Cardiac muscle cell (in vitro differentiated cells and primary cell): ENCODE results near the gene HP1BP3. TPM values are rescaled to one million over a fixed set of nuclear protein-coding genes. Genes with fewer than 3 reads are reported as not detected.
"Not testable (repeated sequence)": the region's sequence is repeated elsewhere in the genome, so short reads cannot be mapped to it uniquely, and the experiment has no call there.

ENCODE experiments used
- DNase-seq, 2 donors: peaks; one replicate each; pipeline versions ENCODE4 v3.0.0 to v3.0.0-alpha.2; 2010 to 2017; ENCODE audit warnings: low read depth in 1 of 2, low spot score in 1 of 2
- H3K27ac ChIP-seq: fragments of 200-600 bp; sonication (generic); 2 replicates; pipeline ENCODE4 v1.5.1; 2016
- H3K27me3 ChIP-seq: fragments of 200-600 bp; sonication (generic); 2 replicates; pipeline ENCODE4 v1.6.0; 2016; ENCODE audit warnings: control low read depth
- H3K36me3 ChIP-seq: fragments of 200-600 bp; sonication (generic); 2 replicates; pipeline ENCODE4 v1.5.1; 2016; ENCODE audit warnings: control low read depth
- H3K4me1 ChIP-seq: fragments of 200-600 bp; sonication (generic); 2 replicates; pipeline ENCODE4 v1.8.1; 2017; ENCODE audit warnings: low read depth, mild to moderate bottlenecking, mixed run types
- H3K4me3 ChIP-seq: fragments of 200-600 bp; sonication (generic); 2 replicates; pipeline ENCODE4 v1.5.1; 2016; ENCODE audit warnings: mild to moderate bottlenecking
- H3K9me3 ChIP-seq: fragments of 200-600 bp; sonication (generic); 2 replicates; pipeline ENCODE4 v1.5.1; 2017; ENCODE audit warnings: low read depth, mild to moderate bottlenecking, control low read depth
- CTCF ChIP-seq: IDR thresholded peaks from 2 replicates; pipeline ENCODE4 v1.5.1; 2012; ENCODE audit warnings: low read depth, mild to moderate bottlenecking, low read length
- polyA plus RNA-seq: library from polyadenylated mRNA; unstranded; fragments of >200 nt; fragmentation: Nextera tagmentation; extraction: Ambion mirVana; gene quantifications from 2 replicates; pipeline ENCODE4 v1.2.1, GENCODE V29; 2016
- total RNA-seq: library from RNA; depleted of rRNA; stranded (reverse); fragments of >200 nt; gene quantifications from 2 replicates; pipeline ENCODE4 v1.2.3, GENCODE V29; 2016

Gene HP1BP3
- total and polyA plus RNA-seq, 2 experiments from 2014 or later, result 91.0 to 178 TPM

GRCh38 chr1:20723159-20723536 is 64.0 kb downstream of the HP1BP3 start:
- Histone ChIP-seq H3K9me3 (no peaks in the 10 kb centered on the region), H3K36me3 (no peaks in the 10 kb centered on the region), H3K27me3 (peaks cover 18% of the 10 kb centered on the region), H3K4me1 (no peaks in the 10 kb centered on the region), H3K27ac (no peak overlapping the region), H3K4me3 (no peak overlapping the region)
- TF ChIP-seq CTCF, result no peak
- DNase-seq, result no peak

- H3K4me3 ChIP-seq, result no peak overlapping the region
- H3K9me3 ChIP-seq, result no peaks in the 10 kb centered on the region
- no peak for DNase-seq
These were observed 65.7 kb downstream of the HP1BP3 start for GRCh38 chr1:20721117-20722061.

GRCh38 chr1:20720631-20721091 is 66.4 kb downstream of the HP1BP3 start:
- no peak overlapping the region for H3K27ac ChIP-seq
- H3K4me3 ChIP-seq, result no peak overlapping the region
- H3K9me3 ChIP-seq, result no peaks in the 10 kb centered on the region
- no peak for DNase-seq
- H3K4me1 ChIP-seq, result no peaks in the 10 kb centered on the region
- H3K27me3 ChIP-seq, result peaks cover 20% of the 10 kb centered on the region
- H3K36me3 ChIP-seq, result no peaks in the 10 kb centered on the region
- no peak for TF ChIP-seq CTCF

More at GRCh38 chr1:20721117-20722061, 65.7 kb downstream of the HP1BP3 start:
- peaks cover 20% of the 10 kb centered on the region for H3K27me3 ChIP-seq
- TF ChIP-seq CTCF, result no peak
- H3K4me1 ChIP-seq, result no peaks in the 10 kb centered on the region
- H3K36me3 ChIP-seq, result no peaks in the 10 kb centered on the region
- H3K27ac ChIP-seq, result no peak overlapping the region

DNA sequence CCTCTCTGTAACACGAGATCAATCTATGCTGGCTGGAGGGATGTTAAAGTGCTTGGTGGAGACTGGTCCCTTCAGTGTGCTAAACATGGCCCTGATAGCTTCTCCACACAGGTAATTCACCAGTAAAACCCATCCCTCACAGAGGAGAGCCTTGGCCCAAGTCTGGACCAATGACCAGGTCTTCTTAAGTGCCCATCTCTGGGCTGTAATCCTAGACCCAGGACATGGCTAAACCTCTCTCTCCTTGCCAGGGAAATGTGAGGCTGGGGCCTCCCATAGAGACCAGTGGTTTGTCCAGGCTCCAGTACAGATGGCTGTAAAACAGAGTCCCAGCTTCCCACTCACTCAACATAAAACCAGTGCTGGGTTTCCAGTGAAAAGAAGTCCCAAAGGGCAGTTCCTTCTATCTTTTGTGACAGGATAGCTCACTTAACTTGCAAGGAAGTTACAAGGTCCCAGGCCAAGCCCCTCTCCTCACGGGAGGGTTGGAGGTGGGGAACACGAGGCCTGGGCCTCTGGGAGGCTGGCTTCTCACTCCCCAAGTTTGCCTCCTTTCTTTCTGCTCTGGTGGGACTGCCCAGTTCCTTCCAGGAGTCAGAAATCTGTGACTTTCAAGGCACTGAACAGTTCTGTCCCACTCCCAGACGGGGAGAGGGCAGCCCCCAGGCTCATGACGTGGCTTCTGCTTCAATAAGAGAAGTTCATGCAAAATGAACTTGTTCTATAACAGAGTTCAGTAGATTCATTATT is 67.1 kb downstream of the HP1BP3 start:
- Histone ChIP-seq H3K27ac (no peak overlapping the region), H3K36me3 (no peaks in the 10 kb centered on the region), H3K27me3 (peaks cover 20% of the 10 kb centered on the region), H3K4me1 (no peaks in the 10 kb centered on the region), H3K4me3 (no peak overlapping the region), H3K9me3 (no peaks in the 10 kb centered on the region)
- no peak for TF ChIP-seq CTCF
- DNase-seq, result no peak

DNA sequence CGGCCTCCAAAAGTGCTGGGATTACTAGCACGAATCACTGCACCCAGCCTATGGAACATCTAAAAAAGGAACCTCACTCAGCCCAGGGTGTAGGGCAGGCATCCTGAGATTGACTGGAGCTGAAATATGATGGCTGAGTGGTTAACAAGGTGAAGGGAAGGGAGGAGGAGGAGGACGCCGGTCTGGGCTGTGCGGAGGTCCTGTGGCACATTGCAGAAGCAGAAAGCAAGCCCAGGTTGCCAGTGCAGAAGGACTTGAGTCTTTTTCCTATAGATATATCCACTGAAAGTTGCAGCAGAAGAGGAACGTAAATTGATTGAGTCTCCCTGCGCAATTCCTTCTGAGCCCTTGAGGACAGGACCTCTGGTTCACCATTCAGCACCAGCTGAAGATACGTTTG is 67.8 kb downstream of the HP1BP3 start:
- no peak overlapping the region for H3K4me3 ChIP-seq
- TF ChIP-seq CTCF, result no peak
- no peaks in the 10 kb centered on the region for H3K4me1 ChIP-seq
- no peaks in the 10 kb centered on the region for H3K9me3 ChIP-seq
- no peak overlapping the region for H3K27ac ChIP-seq
- H3K36me3 ChIP-seq, result no peaks in the 10 kb centered on the region
- peaks cover 20% of the 10 kb centered on the region for H3K27me3 ChIP-seq
- DNase-seq, result no peak

DNA sequence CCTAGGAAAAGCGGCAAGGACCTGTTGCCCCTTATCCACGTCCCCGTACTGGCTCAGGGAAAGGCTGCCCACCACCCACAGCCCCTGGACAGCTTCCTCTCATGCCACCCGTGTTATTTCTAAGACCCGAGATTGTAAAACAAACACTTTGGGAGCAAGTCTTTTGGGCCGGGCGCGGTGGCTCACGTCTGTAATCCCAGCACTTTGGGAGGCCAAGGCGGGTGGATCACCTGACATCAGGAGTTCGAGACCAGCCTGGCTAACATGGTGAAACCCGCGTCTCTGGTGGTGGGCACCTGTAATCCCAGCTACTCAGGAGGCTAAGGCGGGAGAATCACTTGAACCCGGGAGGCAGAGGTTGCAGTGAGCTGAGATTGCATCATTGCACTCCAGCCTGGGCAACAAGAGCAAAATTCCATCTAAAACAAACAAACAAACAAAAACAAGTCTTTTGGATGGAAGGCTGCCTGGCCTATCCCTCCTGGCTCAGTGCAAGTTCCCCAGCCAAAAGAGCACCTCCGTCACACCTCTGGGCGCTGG is 68.7 kb downstream of the HP1BP3 start:
- peaks cover 20% of the 10 kb centered on the region for H3K27me3 ChIP-seq
- DNase-seq, result not testable (repeated sequence)

More for the DNA sequence above, 68.7 kb downstream of the HP1BP3 start:
- not testable (repeated sequence) for H3K36me3 ChIP-seq, H3K4me1 ChIP-seq, H3K9me3 ChIP-seq, H3K27ac ChIP-seq
- peak overlapping the region; percentile 35 for H3K4me3 ChIP-seq
